ENCODE data around the gene SPDYE16. TPM values are rescaled to one million over a fixed set of nuclear protein-coding genes. Genes with fewer than 3 reads are reported as not detected.
"Not testable (repeated sequence)": the region's sequence is repeated elsewhere in the genome, so short reads cannot be mapped to it uniquely, and the experiment has no call there.

SPDYE16 gene
- under 1 TPM in 2 of 3 donors, not detected in 1; 0.07 to 0.18 TPM for polyA plus RNA-seq

- H3K36me3 Mint-ChIP-seq; H3K4me1 Mint-ChIP-seq; DNase-seq; H3K9me3 Mint-ChIP-seq; H3K4me3 Mint-ChIP-seq; H3K27ac Mint-ChIP-seq; H3K27me3 Mint-ChIP-seq (ENCODE audit: low read depth in 3 of 3): not testable (repeated sequence)
Observed at GRCh38 chr7:76543197-76543596, at the start of gene SPDYE16. Gene SPDYE16, minus strand, starts transcription at chr7:76543297. Its CDS starts 1,838 bp downstream, at chr7:76541459.

GRCh38 chr7:76592694-76593093, 49.6 kb upstream of the SPDYE16 start:
- H3K27ac Mint-ChIP-seq; H3K36me3 Mint-ChIP-seq; H3K9me3 Mint-ChIP-seq; DNase-seq; H3K4me3 Mint-ChIP-seq; H3K27me3 Mint-ChIP-seq (ENCODE audit: low read depth in 3 of 3): not testable (repeated sequence)
- H3K4me1 Mint-ChIP-seq: peaks cover 35 to 39% of the 10 kb centered on the region in 2 donors

- H3K4me1 Mint-ChIP-seq: peaks cover 36 to 40% of the 10 kb centered on the region in 2 donors
- DNase-seq; H3K9me3 Mint-ChIP-seq; H3K4me3 Mint-ChIP-seq; H3K27me3 Mint-ChIP-seq (ENCODE audit: low read depth in 3 of 3); H3K36me3 Mint-ChIP-seq; H3K27ac Mint-ChIP-seq: not testable (repeated sequence)
Observed at GRCh38 chr7:76591602-76592304, 48.7 kb upstream of the SPDYE16 start.

GRCh38 chr7:76591033-76591432, 47.9 kb upstream of the SPDYE16 start:
- not testable (repeated sequence) for H3K9me3 Mint-ChIP-seq; DNase-seq; H3K4me3 Mint-ChIP-seq; H3K36me3 Mint-ChIP-seq; H3K27ac Mint-ChIP-seq; H3K27me3 Mint-ChIP-seq (ENCODE audit: low read depth in 3 of 3)
- H3K4me1 Mint-ChIP-seq: peaks cover 33 to 40% of the 10 kb centered on the region in 2 donors

GRCh38 chr7:76588586-76588985, 45.5 kb upstream of the SPDYE16 start:
- not testable (repeated sequence) for DNase-seq; H3K9me3 Mint-ChIP-seq; H3K36me3 Mint-ChIP-seq; H3K27me3 Mint-ChIP-seq (ENCODE audit: low read depth in 3 of 3)
- peak overlapping the region in 1 of 5 donors; percentile 19 for H3K4me3 Mint-ChIP-seq
- peaks cover 38 to 50% of the 10 kb centered on the region in 2 donors for H3K4me1 Mint-ChIP-seq
- H3K27ac Mint-ChIP-seq: peak overlapping the region in 4 of 6 donors; percentile 22 to 82 (median 69)

GRCh38 chr7:76586585-76587315, 43.7 kb upstream of the SPDYE16 start:
- not testable (repeated sequence) for H3K27me3 Mint-ChIP-seq (ENCODE audit: low read depth in 3 of 3); DNase-seq; H3K9me3 Mint-ChIP-seq; H3K4me3 Mint-ChIP-seq; H3K36me3 Mint-ChIP-seq
- Mint-ChIP-seq H3K27ac (peak overlapping the region in 1 of 6 donors; percentile 40), H3K4me1 (peaks cover 48 to 58% of the 10 kb centered on the region in 2 donors)

GRCh38 chr7:76583636-76584281, 40.7 kb upstream of the SPDYE16 start:
- peak in 2 of 3 donors; percentile 19 to 20 for DNase-seq
- H3K9me3 Mint-ChIP-seq; H3K36me3 Mint-ChIP-seq; H3K27me3 Mint-ChIP-seq (ENCODE audit: low read depth in 3 of 3): not testable (repeated sequence)
- H3K27ac Mint-ChIP-seq: peak overlapping the region; percentile 86 to 92 (median 88)
- peak overlapping the region; percentile 60 to 81 (median 68) for H3K4me3 Mint-ChIP-seq
- peaks cover 45 to 55% of the 10 kb centered on the region in 2 donors for H3K4me1 Mint-ChIP-seq

- Mint-ChIP-seq H3K27ac (peak overlapping the region; percentile 48 to 92 (median 88)), H3K27me3 (ENCODE audit: low read depth in 3 of 3) (peaks cover 0 to 11% (median 2%) of the 10 kb centered on the region in 3 donors), H3K4me3 (peak overlapping the region; percentile 64 to 81 (median 68)), H3K4me1 (peaks cover 39 to 48% of the 10 kb centered on the region in 2 donors)
- H3K9me3 Mint-ChIP-seq, H3K36me3 Mint-ChIP-seq, DNase-seq: not testable (repeated sequence)
Observed at GRCh38 chr7:76582848-76583631, 39.9 kb upstream of the SPDYE16 start.

GRCh38 chr7:76575919-76576655, 33.0 kb upstream of the SPDYE16 start:
- H3K27me3 Mint-ChIP-seq (ENCODE audit: low read depth in 3 of 3); H3K4me3 Mint-ChIP-seq; H3K36me3 Mint-ChIP-seq; H3K9me3 Mint-ChIP-seq; DNase-seq; H3K27ac Mint-ChIP-seq: not testable (repeated sequence)
- peaks cover 0 to 12% of the 10 kb centered on the region in 2 donors for H3K4me1 Mint-ChIP-seq

GRCh38 chr7:76575431-76575830, 32.3 kb upstream of the SPDYE16 start:
- H3K27me3 Mint-ChIP-seq (ENCODE audit: low read depth in 3 of 3): not testable (repeated sequence)

GRCh38 chr7:76572296-76572695, 29.2 kb upstream of the SPDYE16 start:
- not testable (repeated sequence) for H3K36me3 Mint-ChIP-seq; H3K27me3 Mint-ChIP-seq (ENCODE audit: low read depth in 3 of 3); H3K9me3 Mint-ChIP-seq; DNase-seq; H3K4me3 Mint-ChIP-seq; H3K27ac Mint-ChIP-seq
- peaks cover 0 to 26% of the 10 kb centered on the region in 2 donors for H3K4me1 Mint-ChIP-seq

More at GRCh38 chr7:76575431-76575830, 32.3 kb upstream of the SPDYE16 start:
- not testable (repeated sequence) for H3K27ac Mint-ChIP-seq, DNase-seq, H3K36me3 Mint-ChIP-seq, H3K9me3 Mint-ChIP-seq, H3K4me3 Mint-ChIP-seq
- H3K4me1 Mint-ChIP-seq: peaks cover 0 to 13% of the 10 kb centered on the region in 2 donors

- H3K9me3 Mint-ChIP-seq; H3K36me3 Mint-ChIP-seq; H3K27me3 Mint-ChIP-seq (ENCODE audit: low read depth in 3 of 3); H3K4me3 Mint-ChIP-seq; DNase-seq: not testable (repeated sequence)
- Mint-ChIP-seq H3K4me1 (peaks cover 0 to 30% of the 10 kb centered on the region in 2 donors), H3K27ac (peak overlapping the region in 3 of 6 donors; percentile 13 to 51 (median 18))
Observed at GRCh38 chr7:76570324-76570775, 27.3 kb upstream of the SPDYE16 start.

GRCh38 chr7:76568742-76569141, 25.6 kb upstream of the SPDYE16 start:
- not testable (repeated sequence) for H3K4me3 Mint-ChIP-seq, H3K36me3 Mint-ChIP-seq, H3K27ac Mint-ChIP-seq

More at GRCh38 chr7:76568742-76569141, 25.6 kb upstream of the SPDYE16 start:
- peaks cover 7 to 39% of the 10 kb centered on the region in 2 donors for H3K4me1 Mint-ChIP-seq
- not testable (repeated sequence) for H3K27me3 Mint-ChIP-seq (ENCODE audit: low read depth in 3 of 3); DNase-seq; H3K9me3 Mint-ChIP-seq

Measured in immature natural killer cell (primary cell).